GM18517 (cell line): Measurements from ENCODE around the gene AUTS2.

Experiments
- ATAC-seq: cut with Tn5 transposase; IDR thresholded peaks from one replicate; pipeline ENCODE4 v1.9.1; 2021; ENCODE audit warnings: mild to moderate bottlenecking, moderate library complexity; ENCODE audit not compliant: unreplicated experiment

The AUTS2 gene

GRCh38 chr7:69837387-69838068, 239.3 kb downstream of the AUTS2 start:
- no peak for ATAC-seq

GRCh38 chr7:69839782-69840181, 241.5 kb downstream of the AUTS2 start:
- no peak for ATAC-seq

GRCh38 chr7:69840248-69840647, 242.0 kb downstream of the AUTS2 start:
- ATAC-seq, result no peak

- no peak for ATAC-seq
These were observed 245.4 kb downstream of the AUTS2 start for GRCh38 chr7:69843653-69844052.

- ATAC-seq, result no peak
These were observed 246.1 kb downstream of the AUTS2 start for GRCh38 chr7:69844264-69844868.

GRCh38 chr7:69845721-69846495, 247.6 kb downstream of the AUTS2 start:
- no peak for ATAC-seq

- ATAC-seq, result no peak
These were observed 249.8 kb downstream of the AUTS2 start for GRCh38 chr7:69847921-69848612.

GRCh38 chr7:69849268-69849667, 251.0 kb downstream of the AUTS2 start:
- ATAC-seq, result no peak

- ATAC-seq, result no peak
These were observed 258.7 kb downstream of the AUTS2 start for GRCh38 chr7:69857014-69857413.

- ATAC-seq, result no peak
These were observed 260.2 kb downstream of the AUTS2 start for GRCh38 chr7:69858471-69858870.

GRCh38 chr7:69859342-69859741, 261.1 kb downstream of the AUTS2 start:
- ATAC-seq, result no peak

- no peak for ATAC-seq
These were observed 262.2 kb downstream of the AUTS2 start for GRCh38 chr7:69860486-69860885.

GRCh38 chr7:69860941-69861622, 262.8 kb downstream of the AUTS2 start:
- ATAC-seq, result no peak

GRCh38 chr7:69862413-69863064, 264.3 kb downstream of the AUTS2 start:
- no peak for ATAC-seq

- no peak for ATAC-seq
These were observed 266.0 kb downstream of the AUTS2 start for GRCh38 chr7:69864274-69864673.

- peak; percentile 81 for ATAC-seq
These were observed 266.5 kb downstream of the AUTS2 start for GRCh38 chr7:69864822-69865221.

- no peak for ATAC-seq
These were observed 270.6 kb downstream of the AUTS2 start for GRCh38 chr7:69868921-69869320.

- ATAC-seq, result no peak
These were observed 273.1 kb downstream of the AUTS2 start for GRCh38 chr7:69871213-69871885.

GRCh38 chr7:69871886-69872569, 273.8 kb downstream of the AUTS2 start:
- no peak for ATAC-seq
